HepG2 (cell line): ENCODE data around the gene TM4SF1. TPM values are rescaled to one million over a fixed set of nuclear protein-coding genes. Genes with fewer than 3 reads are reported as not detected.

Experiments used
- ATAC-seq: fragments of 200-7000 bp; cut with Tn5 transposase; 3 replicates; pipeline ENCODE4 v1.9.1; 2020; ENCODE audit warnings: mild to moderate bottlenecking, moderate library complexity
- BruUV-seq: library from RNA; stranded (reverse); fragments of 400-500 nt; replicated peaks from 2 replicates; lab custom pipeline; 2021; lab: Mats Ljungman, UMichigan
- CTCF ChIA-PET: fragments of 300-600 bp; formaldehyde crosslinking; extraction: SDS; loops from one replicate; lab custom pipeline; 2021; ENCODE audit warnings: low total read pairs, inconsistent platforms, low intra/inter-chr PET ratio; lab: Yijun Ruan, JAX
- POLR2A ChIA-PET: fragments of 350-600 bp; sonication (Branson Sonifier 250); formaldehyde crosslinking; loops from one replicate; lab custom pipeline; 2020; ENCODE audit warnings: antibody characterized with exemption, inconsistent platforms; lab: Yijun Ruan, JAX
- DNase-seq: peaks from one replicate; pipeline ENCODE4 v3.0.0-alpha.2; 2015; ENCODE audit warnings: low spot score
- FAIRE-seq: peaks from 3 replicates; lab custom pipeline; 2011; peaks lifted over from hg19 to GRCh38; lab: Jason Lieb, UNC
- H2AFZ ChIP-seq: one replicate; pipeline ENCODE4 v1.6.1; 2011; ENCODE audit warnings: low read length, inconsistent platforms
- H3K27ac ChIP-seq: fragments of 300-600 bp; 3 replicates; pipeline ENCODE4 v1.8.0; 2011; ENCODE audit warnings: mixed run types, mild to moderate bottlenecking, mixed read lengths, low read length, inconsistent platforms; ENCODE audit not compliant: insufficient read depth; ENCODE audit errors: extremely low read length
- H3K27me3 ChIP-seq, 2 experiments: fragments of 200-600 bp in 1 of 2; 2 replicates in 1 of 2; 3 replicates in 1 of 2; pipeline versions ENCODE4 v1.6.0 to v1.8.0; 2011; ENCODE audit warnings: low read length in 2 of 2, mild to moderate bottlenecking in 2 of 2, moderate library complexity in 2 of 2, inconsistent platforms in 1 of 2; ENCODE audit not compliant: insufficient read depth in 2 of 2, control insufficient read depth in 1 of 2
- H3K36me3 ChIP-seq, 2 experiments: fragments of 200-600 bp in 1 of 2; replicated peaks in 1 of 2; 2 replicates in 1 of 2; 3 replicates in 1 of 2; pipeline versions ENCODE4 v1.5.1 to v1.8.0; 2011; ENCODE audit warnings: low read length in 2 of 2, inconsistent platforms in 1 of 2; ENCODE audit not compliant: insufficient read depth in 2 of 2, control insufficient read depth in 1 of 2
- H3K4me1 ChIP-seq: 2 replicates; pipeline ENCODE4 v1.5.1; 2012; ENCODE audit warnings: low read length, inconsistent platforms; ENCODE audit not compliant: insufficient read depth
- H3K4me2 ChIP-seq: 2 replicates; pipeline ENCODE4 v1.6.0; 2011; ENCODE audit warnings: low read depth, low read length, inconsistent platforms
- H3K4me3 ChIP-seq, 3 experiments: fragments of 200-600 bp in 1 of 3; sonication (generic), shearing (Covaris generic) in 1 of 3; replicated peaks in 1 of 3; 2 replicates each; pipeline ENCODE4 v1.5.1; 2011 to 2016; ENCODE audit warnings: low read length in 3 of 3, inconsistent platforms in 2 of 3, low read depth in 2 of 3, mild to moderate bottlenecking in 2 of 3, control low read depth in 1 of 3, mixed read lengths in 1 of 3; ENCODE audit not compliant: insufficient read depth in 1 of 3
- H3K79me2 ChIP-seq: one replicate; pipeline ENCODE4 v1.6.1; 2011; ENCODE audit warnings: low read length, inconsistent platforms; ENCODE audit not compliant: insufficient read depth
- H3K9ac ChIP-seq: 2 replicates; pipeline ENCODE4 v1.6.0; 2011; ENCODE audit warnings: mild to moderate bottlenecking, low read depth, low read length, inconsistent platforms; ENCODE audit not compliant: insufficient read depth
- H3K9me3 ChIP-seq: 2 replicates; pipeline ENCODE4 v1.5.1; 2012; ENCODE audit warnings: mild to moderate bottlenecking, low read length
- H4K20me1 ChIP-seq: 2 replicates; pipeline ENCODE4 v1.6.0; 2011; ENCODE audit warnings: inconsistent platforms, mild to moderate bottlenecking, low read length, moderate library complexity; ENCODE audit not compliant: insufficient read depth
- ELF3 ChIP-seq: IDR thresholded peaks from 2 replicates; pipeline ENCODE4 v1.6.1; 2016; ENCODE audit warnings: missing genetic modification reagents, missing compliant biosample characterization
- MED1 ChIP-seq: sonication (generic); formaldehyde crosslinking; IDR thresholded peaks from 2 replicates; pipeline ENCODE4 v1.4.0; 2020; ENCODE audit warnings: missing genetic modification reagents
- MTA1 ChIP-seq: sonication (generic); formaldehyde crosslinking; IDR thresholded peaks from 2 replicates; pipeline ENCODE4 v1.4.0; 2020; ENCODE audit warnings: missing genetic modification reagents, mild to moderate bottlenecking, borderline replicate concordance
- RBM22 ChIP-seq: fragments of 200-400 bp; formaldehyde crosslinking; optimal IDR thresholded peaks from 2 replicates; pipeline ENCODE3; 2017; ENCODE audit warnings: mild to moderate bottlenecking, low read length, moderate library complexity
- SNAPC2 ChIP-seq: sonication (generic); formaldehyde crosslinking; IDR thresholded peaks from 2 replicates; pipeline ENCODE4 v1.8.1; 2022; ENCODE audit warnings: mild to moderate bottlenecking, missing genetic modification reagents
- TBX2 ChIP-seq: sonication (generic); formaldehyde crosslinking; IDR thresholded peaks from 2 replicates; pipeline ENCODE4 v1.5.0; 2020; ENCODE audit warnings: missing genetic modification reagents, mild to moderate bottlenecking, borderline replicate concordance
- TGIF2 ChIP-seq: IDR thresholded peaks from 2 replicates; pipeline ENCODE4 v1.6.1; 2016; ENCODE audit warnings: control low read depth, missing compliant biosample characterization
- ZBTB1 ChIP-seq: sonication (generic); formaldehyde crosslinking; IDR thresholded peaks from 2 replicates; pipeline ENCODE4 v1.4.0; 2020; ENCODE audit warnings: missing genetic modification reagents, borderline replicate concordance
- ZNF34 ChIP-seq: sonication (generic); formaldehyde crosslinking; IDR thresholded peaks from 2 replicates; pipeline ENCODE4 v1.4.0; 2020; ENCODE audit warnings: mild to moderate bottlenecking, missing genetic modification reagents, borderline replicate concordance
- ZNF383 ChIP-seq: sonication (generic); formaldehyde crosslinking; IDR thresholded peaks from 2 replicates; pipeline ENCODE4 v1.4.0; 2020; ENCODE audit warnings: missing genetic modification reagents, mild to moderate bottlenecking, borderline replicate concordance
- ZNF468 ChIP-seq: sonication (generic); formaldehyde crosslinking; IDR thresholded peaks from 2 replicates; pipeline ENCODE4 v1.8.0; 2022; ENCODE audit warnings: mild to moderate bottlenecking, moderate library complexity, missing genetic modification reagents
- ZNF572 ChIP-seq: sonication (generic); formaldehyde crosslinking; IDR thresholded peaks from 2 replicates; pipeline ENCODE4 v1.5.1; 2020; ENCODE audit warnings: mild to moderate bottlenecking, missing genetic modification reagents
- ZNF713 ChIP-seq: sonication (generic); formaldehyde crosslinking; IDR thresholded peaks from 2 replicates; pipeline ENCODE4 v1.4.0; 2020; ENCODE audit warnings: mild to moderate bottlenecking, missing genetic modification reagents
- ZNF773 ChIP-seq: sonication (generic); formaldehyde crosslinking; IDR thresholded peaks from 2 replicates; pipeline ENCODE4 v1.4.0; 2020; ENCODE audit warnings: missing genetic modification reagents, borderline replicate concordance
- WGBS: methylation state at CpG from one replicate; pipeline ENCODE4 v1.1.6; 2017; ENCODE audit warnings: low lambda C conversion rate; 5-methylcytosine and 5-hydroxymethylcytosine counted together
- in situ Hi-C: cut with HindIII; loops from 2 replicates; pipeline ENCODE4 v1.10.0; 2017; ENCODE audit warnings: low pct_unique_long_range_greater_than_20kb; ENCODE audit not compliant: extremely low pct_ligation_motif_present
- intact Hi-C: fragments of 100-400 bp; cut with micrococcal nuclease; formaldehyde crosslinking; loops from one replicate; pipeline ENCODE4 v1.10.0; 2022; ENCODE audit not compliant: unreplicated experiment
- polyA plus RNA-seq, 8 experiments: library from polyadenylated mRNA; depleted of rRNA in 3 of 8; stranded (reverse) in 7 of 8; unstranded in 1 of 8; fragments of >200 nt; fragmentation: Illumina TruSeq in 4 of 8; extraction: Trizol in 4 of 8; gene quantifications; 2 replicates each; pipeline versions ENCODE4 v1.2.1 to v1.2.3, GENCODE V29; 2011 to 2016; ENCODE audit warnings: low read depth in 4 of 8, missing spikeins in 1 of 8, mixed read lengths in 1 of 8; ENCODE audit not compliant: insufficient read depth in 1 of 8
- total RNA-seq, 5 experiments: library from RNA; depleted of rRNA; stranded (reverse); fragments of >200 nt; fragmentation: Illumina TruSeq; extraction: Trizol; gene quantifications; 2 replicates each; pipeline ENCODE4 v1.2.3, GENCODE V29; 2016; ENCODE audit warnings: low read depth in 1 of 5
- TF ChIP-seq, protein P1 (sequence below): sonication (generic); formaldehyde crosslinking; IDR thresholded peaks from 2 replicates; pipeline ENCODE4 v1.9.0; 2022; ENCODE audit warnings: missing genetic modification reagents, mild to moderate bottlenecking, borderline replicate concordance
- TF ChIP-seq, protein P2 (sequence below): sonication (generic); formaldehyde crosslinking; IDR thresholded peaks from 2 replicates; pipeline ENCODE4 v1.5.1; 2020; ENCODE audit warnings: mild to moderate bottlenecking, missing genetic modification reagents

TM4SF1 gene
- total and polyA plus RNA-seq, 2 of the 13 experiments (the other 11 are each of a cell fraction or from before 2014, with no cell fraction given): 431 to 1,359 TPM

DNA sequence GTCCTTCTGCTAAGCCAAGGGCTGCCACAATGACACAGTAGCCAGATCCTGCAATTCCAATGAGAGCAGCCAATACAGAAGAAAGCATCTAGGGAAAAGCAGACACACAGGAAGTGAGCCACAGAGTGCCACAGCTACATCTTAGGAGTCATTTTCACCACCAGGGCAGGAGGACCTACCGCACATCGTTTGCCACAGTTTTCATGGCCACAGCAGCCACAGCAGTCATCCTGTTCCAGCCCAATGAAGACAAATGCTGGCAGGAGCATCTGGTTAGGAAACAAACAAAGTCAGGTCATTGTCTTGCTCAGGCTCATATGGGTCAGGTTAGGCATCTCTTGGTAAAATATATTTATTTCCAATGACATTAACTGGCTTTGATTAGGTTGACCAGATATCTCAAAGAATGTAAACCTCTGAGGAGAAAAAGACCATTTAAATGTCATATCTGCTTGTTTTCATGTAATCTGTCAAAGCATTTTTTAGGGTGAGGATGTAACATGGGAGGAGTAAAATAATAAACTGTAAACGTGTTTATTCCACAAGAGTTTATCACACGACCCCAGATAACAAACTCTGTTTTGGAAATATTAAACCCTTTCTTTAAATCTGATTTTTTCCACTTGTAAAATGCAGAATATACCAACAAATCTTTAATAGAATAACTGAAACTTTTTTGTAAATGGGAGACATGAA lies 1.8 kb downstream of the TM4SF1 start:
- Histone ChIP-seq H3K9ac (peak overlapping the region; percentile 99), H3K36me3 (peaks cover 10 to 45% of the 10 kb centered on the region in 2 experiments), H3K27me3 (peaks cover 0 to 3% of the 10 kb centered on the region in 2 experiments; a peak in 1 of 5 replicates), H3K27ac (peak overlapping the region; percentile 92), H4K20me1 (peaks cover 11% of the 10 kb centered on the region; the same call in 1 of the 2 replicates), H2AFZ (no peak overlapping the region), H3K4me2 (peak overlapping the region; percentile 96), H3K4me3 (peak overlapping the region; percentile 78 to 97 (median 82)), H3K4me1 (peaks cover 65% of the 10 kb centered on the region), H3K79me2 (peaks cover 84% of the 10 kb centered on the region), H3K9me3 (no peaks in the 10 kb centered on the region)
- in situ Hi-C loops: no loop called here
- FAIRE-seq: no peak
- no TSS peak for BruUV-seq
- DNase-seq: no peak
- intact Hi-C loops: loop anchor here (2.0 kb wide), 1 partner anchor 19 kb away; no protein-coding TSS in a partner anchor
- ChIA-PET CTCF (interaction anchor here (0.6 kb wide), 1 partner anchor 23 kb away, joined by 3 read pairs; no protein-coding TSS in a partner anchor), POLR2A (interaction anchor here (3.4 to 10.4 kb wide), 4 partner anchors 9 to 26 kb away, joined by 21 to 265 read pairs (median 83); no protein-coding TSS in a partner anchor)
- ATAC-seq: no peak
- WGBS: 6% methylated on average over 4 of the region's 4 CpGs
- TF ChIP-seq, protein P1, sequence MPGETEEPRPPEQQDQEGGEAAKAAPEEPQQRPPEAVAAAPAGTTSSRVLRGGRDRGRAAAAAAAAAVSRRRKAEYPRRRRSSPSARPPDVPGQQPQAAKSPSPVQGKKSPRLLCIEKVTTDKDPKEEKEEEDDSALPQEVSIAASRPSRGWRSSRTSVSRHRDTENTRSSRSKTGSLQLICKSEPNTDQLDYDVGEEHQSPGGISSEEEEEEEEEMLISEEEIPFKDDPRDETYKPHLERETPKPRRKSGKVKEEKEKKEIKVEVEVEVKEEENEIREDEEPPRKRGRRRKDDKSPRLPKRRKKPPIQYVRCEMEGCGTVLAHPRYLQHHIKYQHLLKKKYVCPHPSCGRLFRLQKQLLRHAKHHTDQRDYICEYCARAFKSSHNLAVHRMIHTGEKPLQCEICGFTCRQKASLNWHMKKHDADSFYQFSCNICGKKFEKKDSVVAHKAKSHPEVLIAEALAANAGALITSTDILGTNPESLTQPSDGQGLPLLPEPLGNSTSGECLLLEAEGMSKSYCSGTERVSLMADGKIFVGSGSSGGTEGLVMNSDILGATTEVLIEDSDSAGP (CRISPR knock-in tag): peak; percentile 41; the same call in 1 of the 2 replicates
- no peak for TF ChIP-seq SNAPC2 (CRISPR knock-in tag)
- 0 out of 2 replicates have a peak, but pooled peaks have one; percentile 10 for TF ChIP-seq ELF3 (CRISPR knock-in tag)
- TF ChIP-seq TBX2 (CRISPR knock-in tag): 0 out of 2 replicates have a peak, but pooled peaks have one; percentile 24
- no peak for TF ChIP-seq MTA1
- no peak for TF ChIP-seq ZNF773
- no peak for TF ChIP-seq ZNF713 (CRISPR knock-in tag)
- TF ChIP-seq ZNF468 (CRISPR knock-in tag): 0 out of 2 replicates have a peak, but pooled peaks have one; percentile 18
- TF ChIP-seq MED1 (CRISPR knock-in tag): peak; percentile 53
- no peak for TF ChIP-seq ZBTB1
- TF ChIP-seq TGIF2 (CRISPR knock-in tag): no peak
- peak; percentile 99 for TF ChIP-seq RBM22
- TF ChIP-seq ZNF572: no peak
- no peak for TF ChIP-seq ZNF383
- TF ChIP-seq, protein P2, sequence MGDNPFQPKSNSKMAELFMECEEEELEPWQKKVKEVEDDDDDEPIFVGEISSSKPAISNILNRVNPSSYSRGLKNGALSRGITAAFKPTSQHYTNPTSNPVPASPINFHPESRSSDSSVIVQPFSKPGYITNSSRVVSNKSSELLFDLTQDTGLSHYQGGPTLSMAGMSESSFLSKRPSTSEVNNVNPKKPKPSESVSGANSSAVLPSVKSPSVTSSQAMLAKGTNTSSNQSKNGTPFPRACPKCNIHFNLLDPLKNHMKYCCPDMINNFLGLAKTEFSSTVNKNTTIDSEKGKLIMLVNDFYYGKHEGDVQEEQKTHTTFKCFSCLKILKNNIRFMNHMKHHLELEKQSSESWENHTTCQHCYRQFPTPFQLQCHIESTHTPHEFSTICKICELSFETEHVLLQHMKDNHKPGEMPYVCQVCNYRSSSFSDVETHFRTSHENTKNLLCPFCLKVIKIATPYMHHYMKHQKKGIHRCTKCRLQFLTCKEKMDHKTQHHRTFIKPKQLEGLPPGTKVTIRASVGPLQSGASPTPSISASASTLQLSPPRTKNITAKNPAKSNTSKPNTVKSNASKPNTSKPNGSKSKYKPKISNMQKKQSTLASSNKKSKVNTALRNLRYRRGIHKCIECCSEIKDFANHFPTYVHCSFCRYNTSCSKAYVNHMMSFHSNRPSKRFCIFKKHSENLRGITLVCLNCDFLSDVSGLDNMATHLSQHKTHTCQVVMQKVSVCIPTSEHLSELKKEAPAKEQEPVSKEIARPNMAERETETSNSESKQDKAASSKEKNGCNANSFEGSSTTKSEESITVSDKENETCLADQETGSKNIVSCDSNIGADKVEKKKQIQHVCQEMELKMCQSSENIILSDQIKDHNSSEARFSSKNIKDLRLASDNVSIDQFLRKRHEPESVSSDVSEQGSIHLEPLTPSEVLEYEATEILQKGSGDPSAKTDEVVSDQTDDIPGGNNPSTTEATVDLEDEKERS (CRISPR knock-in tag): no peak
- 0 out of 2 replicates have a peak, but pooled peaks have one; percentile 18 for TF ChIP-seq ZNF34 (CRISPR knock-in tag)
